SJSA1 (cell line): ENCODE data around the gene AP1S1. TPM values are rescaled to one million over a fixed set of nuclear protein-coding genes. Genes with fewer than 3 reads are reported as not detected.
A peak's percentile ranks its signal among the peaks of the same experiment; 100 is the strongest.
"Not testable (repeated sequence)": the region's sequence is repeated elsewhere in the genome, so short reads cannot be mapped to it uniquely, and the experiment has no call there.

Experiments used
- DNase-seq, 2 experiments: peaks; one replicate each; pipeline ENCODE4 v3.0.0-alpha.2; 2015 to 2020; ENCODE audit warnings: low spot score in 2 of 2, low read depth in 1 of 2
- H3K27ac ChIP-seq: fragments of 250-450 bp; sonication (Bioruptor Pico); 2 replicates; pipeline ENCODE4 v1.5.1; 2020; ENCODE audit warnings: mild to moderate bottlenecking, moderate library complexity
- H3K27me3 ChIP-seq: fragments of 250-450 bp; sonication (Bioruptor Pico); replicated peaks from 2 replicates; pipeline ENCODE4 v1.5.1; 2020; ENCODE audit warnings: mild to moderate bottlenecking, moderate library complexity
- H3K36me3 ChIP-seq: fragments of 250-450 bp; sonication (Bioruptor Pico); 2 replicates; pipeline ENCODE4 v1.5.1; 2020; ENCODE audit warnings: mild to moderate bottlenecking
- H3K4me1 ChIP-seq: fragments of 250-450 bp; sonication (Bioruptor Pico); replicated peaks from 2 replicates; pipeline ENCODE4 v1.6.1; 2021; ENCODE audit warnings: mild to moderate bottlenecking
- H3K4me3 ChIP-seq: fragments of 250-450 bp; sonication (Bioruptor Pico); 2 replicates; pipeline ENCODE4 v1.5.1; 2020; ENCODE audit warnings: mild to moderate bottlenecking
- H3K9me3 ChIP-seq: fragments of 250-450 bp; sonication (Bioruptor Pico); replicated peaks from 2 replicates; pipeline ENCODE4 v1.5.1; 2020; ENCODE audit warnings: mild to moderate bottlenecking
- total RNA-seq: library from RNA; depleted of rRNA; stranded (reverse); fragments of >200 nt; shearing (Covaris generic); gene quantifications from 2 replicates; pipeline ENCODE4 v1.2.3, GENCODE V29; 2014

AP1S1 gene
- total RNA-seq, 1 experiment from 2014 or later: 98.4 TPM

GRCh38 chr7:101118856-101119255 is 35.4 kb upstream of the AP1S1 start:
- H3K27ac ChIP-seq: peak overlapping the region; percentile 87
- no peaks in the 10 kb centered on the region for H3K36me3 ChIP-seq
- peaks cover 91% of the 10 kb centered on the region for H3K4me1 ChIP-seq
- H3K27me3 ChIP-seq: no peaks in the 10 kb centered on the region
- no peak for DNase-seq
- H3K9me3 ChIP-seq: no peaks in the 10 kb centered on the region
- H3K4me3 ChIP-seq: no peak overlapping the region

DNA sequence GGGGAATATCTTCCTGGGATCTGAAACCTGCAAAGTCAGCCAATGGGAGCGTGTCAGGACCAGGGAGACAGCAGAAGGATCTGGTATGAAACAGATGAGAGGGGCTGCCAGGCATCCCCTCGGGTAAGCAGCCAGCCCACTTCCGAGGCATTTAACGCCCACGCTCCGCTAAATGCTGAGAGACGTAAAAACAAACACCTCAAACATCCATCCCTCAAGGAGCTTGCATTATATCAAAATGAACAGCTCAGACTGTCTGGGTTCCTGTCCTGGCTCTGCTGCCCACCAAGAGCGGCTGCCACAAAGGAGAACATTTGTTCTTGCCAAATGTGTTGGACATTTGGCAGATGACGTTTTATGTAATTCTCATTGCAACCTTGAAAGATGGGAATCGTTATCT is 34.4 kb upstream of the AP1S1 start:
- H3K9me3 ChIP-seq: no peaks in the 10 kb centered on the region
- H3K4me1 ChIP-seq: peaks cover 91% of the 10 kb centered on the region
- DNase-seq: no peak
- H3K27me3 ChIP-seq: no peaks in the 10 kb centered on the region
- no peaks in the 10 kb centered on the region for H3K36me3 ChIP-seq
- H3K27ac ChIP-seq: no peak overlapping the region
- no peak overlapping the region for H3K4me3 ChIP-seq

GRCh38 chr7:101120315-101120714 is 34.0 kb upstream of the AP1S1 start:
- DNase-seq: no peak
- Histone ChIP-seq H3K36me3 (no peaks in the 10 kb centered on the region), H3K4me1 (peaks cover 91% of the 10 kb centered on the region), H3K9me3 (no peaks in the 10 kb centered on the region), H3K27me3 (no peaks in the 10 kb centered on the region), H3K27ac (no peak overlapping the region), H3K4me3 (no peak overlapping the region)

- H3K4me3 ChIP-seq, H3K36me3 ChIP-seq, H3K9me3 ChIP-seq, DNase-seq, H3K27me3 ChIP-seq: not testable (repeated sequence)
- peaks cover 99% of the 10 kb centered on the region for H3K4me1 ChIP-seq
- peak overlapping the region; percentile 86 for H3K27ac ChIP-seq
Observed at GRCh38 chr7:101121631-101121990, 32.7 kb upstream of the AP1S1 start.

DNA sequence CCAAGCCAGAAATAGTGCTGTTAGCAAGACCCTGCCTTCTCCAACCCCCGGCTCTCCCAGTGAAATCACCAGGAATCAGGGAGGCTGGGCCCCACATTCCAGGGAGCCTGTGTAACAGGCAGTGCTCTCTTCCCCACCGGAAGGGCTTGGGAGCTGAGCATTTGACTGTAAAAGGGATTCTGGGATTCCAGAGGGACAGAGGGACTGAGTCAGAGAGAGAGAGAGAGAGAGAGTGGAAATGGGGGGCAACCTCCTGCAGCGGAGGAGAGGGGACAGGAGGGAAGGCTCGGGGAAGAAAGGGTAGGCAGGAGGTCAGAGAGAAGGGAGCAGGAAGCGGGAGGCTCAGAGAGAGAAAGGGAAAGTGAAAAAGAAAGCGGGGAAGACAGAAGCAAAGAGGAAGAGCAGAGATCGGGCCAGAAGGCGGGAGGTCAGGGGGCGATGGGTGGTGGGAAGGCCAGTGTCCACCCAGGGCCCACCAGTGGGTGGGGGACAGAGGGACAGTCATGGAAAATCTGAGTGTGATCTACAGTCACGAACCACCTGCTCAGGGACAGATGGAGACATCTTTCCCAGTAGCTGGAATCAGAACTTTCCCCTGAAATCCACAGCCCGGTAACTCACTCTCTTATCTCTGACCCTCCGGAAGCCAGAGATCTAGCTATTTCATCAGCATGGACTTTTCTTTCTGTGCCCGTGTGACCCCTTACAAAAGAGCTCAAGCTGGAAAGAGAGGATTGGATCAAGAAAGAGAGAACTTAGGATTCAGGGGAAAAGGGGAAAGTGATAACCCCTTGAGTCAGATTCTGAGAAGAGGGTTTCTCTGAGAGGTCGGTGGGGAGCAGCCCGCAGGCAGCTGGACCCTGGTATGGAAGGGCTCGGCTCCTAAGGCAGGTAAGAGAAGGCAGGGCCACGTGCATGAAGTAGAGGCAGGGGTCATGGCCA is 32.0 kb upstream of the AP1S1 start:
- H3K27ac ChIP-seq: peak overlapping the region; percentile 86
- DNase-seq: peak; percentile 97 to 98
- H3K4me3 ChIP-seq: peak overlapping the region; percentile 18
- peaks cover 99% of the 10 kb centered on the region for H3K4me1 ChIP-seq
- H3K27me3 ChIP-seq: no peaks in the 10 kb centered on the region
- H3K9me3 ChIP-seq: no peaks in the 10 kb centered on the region
- no peaks in the 10 kb centered on the region for H3K36me3 ChIP-seq

- no peak overlapping the region for H3K4me3 ChIP-seq
Observed at GRCh38 chr7:101122933-101123702, 31.2 kb upstream of the AP1S1 start.

GRCh38 chr7:101123703-101124068 is 30.6 kb upstream of the AP1S1 start:
- no peaks in the 10 kb centered on the region for H3K27me3 ChIP-seq
- no peak overlapping the region for H3K27ac ChIP-seq
- peaks cover 100% of the 10 kb centered on the region for H3K4me1 ChIP-seq
- H3K9me3 ChIP-seq: no peaks in the 10 kb centered on the region
- DNase-seq: no peak
- H3K4me3 ChIP-seq: no peak overlapping the region
- H3K36me3 ChIP-seq: no peaks in the 10 kb centered on the region; the same call in 1 of the 2 replicates

More at GRCh38 chr7:101122933-101123702, 31.2 kb upstream of the AP1S1 start:
- Histone ChIP-seq H3K4me1 (peaks cover 99% of the 10 kb centered on the region), H3K27me3 (no peaks in the 10 kb centered on the region), H3K36me3 (no peaks in the 10 kb centered on the region), H3K27ac (peak overlapping the region; percentile 86), H3K9me3 (no peaks in the 10 kb centered on the region)
- DNase-seq: no peak

DNA sequence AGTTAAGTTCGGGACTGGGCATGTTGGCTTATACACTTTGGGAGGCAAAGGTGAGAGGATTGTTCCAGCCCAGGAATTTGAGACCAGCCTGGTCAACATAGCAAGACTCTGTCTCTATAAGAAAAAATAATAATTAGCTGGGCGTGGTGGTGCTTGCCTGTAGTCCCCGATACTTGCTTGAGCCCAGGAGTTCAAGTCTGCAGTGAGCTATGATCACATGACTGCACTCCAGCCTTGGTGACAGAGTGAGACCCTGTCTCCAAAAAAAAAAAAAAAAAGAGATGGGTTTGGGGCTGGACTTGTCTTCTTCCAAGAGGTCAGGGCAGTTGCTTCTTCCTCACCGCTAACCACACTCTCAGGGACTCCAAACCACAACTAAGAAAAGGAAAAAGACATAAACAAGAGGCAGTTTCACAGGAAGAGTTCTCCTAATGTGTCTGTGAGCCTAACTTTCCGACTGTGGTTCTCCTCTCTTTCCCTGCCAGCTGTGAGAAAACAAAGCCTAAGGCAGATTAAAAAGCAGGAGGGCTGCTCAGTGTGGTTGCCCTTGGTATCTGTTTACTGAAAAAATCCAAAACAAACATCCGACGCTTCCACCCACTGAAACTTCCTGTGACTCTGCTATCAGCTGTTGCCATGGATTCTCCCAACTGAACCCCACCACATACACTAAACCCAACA is 29.8 kb upstream of the AP1S1 start:
- no peaks in the 10 kb centered on the region for H3K9me3 ChIP-seq
- peak; percentile 82 to 94 for DNase-seq
- no peak overlapping the region for H3K4me3 ChIP-seq
- H3K4me1 ChIP-seq: peaks cover 92% of the 10 kb centered on the region
- no peaks in the 10 kb centered on the region; the same call in 1 of the 2 replicates for H3K36me3 ChIP-seq
- H3K27me3 ChIP-seq: no peaks in the 10 kb centered on the region
- H3K27ac ChIP-seq: peak overlapping the region; percentile 99

DNA sequence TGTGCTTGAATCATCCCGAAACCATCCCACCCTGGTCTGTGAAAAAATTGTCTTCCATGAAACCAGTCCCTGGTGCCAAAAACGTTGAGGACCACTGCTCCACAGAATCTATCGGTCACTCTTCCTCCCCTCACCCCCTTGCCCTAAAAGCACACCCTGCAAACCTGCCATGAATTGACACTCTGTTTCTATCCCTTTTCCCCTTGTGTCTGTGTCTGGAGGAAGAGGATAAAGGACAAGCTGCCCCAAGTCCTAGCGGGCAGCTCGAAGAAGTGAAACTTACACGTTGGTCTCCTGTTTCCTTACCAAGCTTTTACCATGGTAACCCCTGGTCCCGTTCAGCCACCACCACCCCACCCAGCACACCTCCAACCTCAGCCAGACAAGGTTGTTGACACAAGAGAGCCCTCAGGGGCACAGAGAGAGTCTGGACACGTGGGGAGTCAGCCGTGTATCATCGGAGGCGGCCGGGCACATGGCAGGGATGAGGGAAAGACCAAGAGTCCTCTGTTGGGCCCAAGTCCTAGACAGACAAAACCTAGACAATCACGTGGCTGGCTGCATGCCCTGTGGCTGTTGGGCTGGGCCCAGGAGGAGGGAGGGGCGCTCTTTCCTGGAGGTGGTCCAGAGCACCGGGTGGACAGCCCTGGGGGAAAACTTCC is 28.2 kb upstream of the AP1S1 start:
- peak; percentile 72 to 76 for DNase-seq
- H3K36me3 ChIP-seq: peaks cover 10% of the 10 kb centered on the region
- H3K4me3 ChIP-seq: no peak overlapping the region
- H3K9me3 ChIP-seq: no peaks in the 10 kb centered on the region
- H3K4me1 ChIP-seq: peaks cover 76% of the 10 kb centered on the region
- H3K27ac ChIP-seq: peak overlapping the region; percentile 99
- H3K27me3 ChIP-seq: no peaks in the 10 kb centered on the region

DNA sequence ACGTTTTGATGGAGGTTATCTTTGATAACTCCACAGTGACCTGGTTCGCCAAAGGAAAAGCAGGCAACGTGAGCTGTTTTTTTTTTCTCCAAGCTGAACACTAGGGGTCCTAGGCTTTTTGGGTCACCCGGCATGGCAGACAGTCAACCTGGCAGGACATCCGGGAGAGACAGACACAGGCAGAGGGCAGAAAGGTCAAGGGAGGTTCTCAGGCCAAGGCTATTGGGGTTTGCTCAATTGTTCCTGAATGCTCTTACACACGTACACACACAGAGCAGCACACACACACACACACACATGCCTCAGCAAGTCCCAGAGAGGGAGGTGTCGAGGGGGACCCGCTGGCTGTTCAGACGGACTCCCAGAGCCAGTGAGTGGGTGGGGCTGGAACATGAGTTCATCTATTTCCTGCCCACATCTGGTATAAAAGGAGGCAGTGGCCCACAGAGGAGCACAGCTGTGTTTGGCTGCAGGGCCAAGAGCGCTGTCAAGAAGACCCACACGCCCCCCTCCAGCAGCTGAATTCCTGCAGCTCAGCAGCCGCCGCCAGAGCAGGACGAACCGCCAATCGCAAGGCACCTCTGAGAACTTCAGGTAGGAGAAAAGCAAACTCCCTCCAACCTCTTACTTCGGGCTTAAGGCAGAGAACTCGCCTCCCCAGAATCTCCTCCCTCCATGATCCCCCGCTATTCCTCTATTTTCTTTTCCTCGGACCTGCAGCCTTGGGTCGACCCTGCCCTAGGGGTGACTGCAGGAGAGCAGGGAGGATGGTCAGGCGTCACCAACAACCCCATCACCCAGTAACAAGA is 27.4 kb upstream of the AP1S1 start, which contains the start of gene SERPINE1:
Gene SERPINE1, plus strand, starts transcription at position 454 of the 809 bp plus-strand sequence. CDS start 1,290 bp downstream, outside the sequence.
- Histone ChIP-seq H3K36me3 (peaks cover 16% of the 10 kb centered on the region), H3K4me1 (peaks cover 68% of the 10 kb centered on the region), H3K27ac (peak within 1 kb of the TSS; percentile 99), H3K9me3 (no peaks in the 10 kb centered on the region), H3K27me3 (no peaks in the 10 kb centered on the region), H3K4me3 (peak within 1 kb of the TSS; percentile 18)
- peak; percentile 88 to 93 for DNase-seq

GRCh38 chr7:101127460-101128039 is 26.7 kb upstream of the AP1S1 start:
- peak overlapping the region; percentile 18 for H3K4me3 ChIP-seq
- H3K27me3 ChIP-seq: no peaks in the 10 kb centered on the region
- H3K36me3 ChIP-seq: peaks cover 21% of the 10 kb centered on the region
- H3K27ac ChIP-seq: no peak overlapping the region
- H3K4me1 ChIP-seq: peaks cover 61% of the 10 kb centered on the region
- H3K9me3 ChIP-seq: no peaks in the 10 kb centered on the region
- DNase-seq: no peak

DNA sequence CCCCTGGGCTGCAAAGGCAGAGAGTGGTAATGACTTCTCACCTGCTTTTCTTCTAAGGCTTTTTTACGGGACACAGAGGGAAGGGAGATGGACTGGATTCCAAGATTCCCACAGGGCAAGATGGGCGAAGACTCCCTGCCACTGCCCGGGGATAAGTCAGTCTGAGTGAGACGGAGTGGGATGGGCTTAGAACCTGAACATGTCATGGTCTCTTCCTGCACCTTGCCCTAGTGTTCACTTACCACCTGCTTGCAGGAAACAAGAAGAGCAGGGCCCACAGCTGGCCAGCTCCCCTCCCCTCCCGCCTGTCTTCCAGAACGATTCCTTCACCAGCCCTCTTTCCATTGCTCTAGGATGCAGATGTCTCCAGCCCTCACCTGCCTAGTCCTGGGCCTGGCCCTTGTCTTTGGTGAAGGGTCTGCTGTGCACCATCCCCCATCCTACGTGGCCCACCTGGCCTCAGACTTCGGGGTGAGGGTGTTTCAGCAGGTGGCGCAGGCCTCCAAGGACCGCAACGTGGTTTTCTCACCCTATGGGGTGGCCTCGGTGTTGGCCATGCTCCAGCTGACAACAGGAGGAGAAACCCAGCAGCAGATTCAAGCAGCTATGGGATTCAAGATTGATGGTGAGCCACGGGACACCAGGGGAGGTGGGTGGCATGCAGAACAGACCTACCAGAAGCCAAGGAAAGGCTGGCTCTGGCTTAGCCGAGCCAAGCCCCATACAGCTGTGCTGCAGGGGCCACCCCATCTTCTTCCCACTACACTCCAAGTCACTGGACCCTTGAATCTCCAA is 26.0 kb upstream of the AP1S1 start:
- Histone ChIP-seq H3K27ac (no peak overlapping the region), H3K27me3 (no peaks in the 10 kb centered on the region), H3K4me1 (peaks cover 54% of the 10 kb centered on the region), H3K9me3 (no peaks in the 10 kb centered on the region), H3K36me3 (peaks cover 21% of the 10 kb centered on the region), H3K4me3 (no peak overlapping the region)
- DNase-seq: no peak
